Hematopoietic multipotent progenitor cell treated with erythropoietin and hydrocortisone succinate and interleukin-3 and kit ligand, for 15 days (in vitro differentiated cells): ENCODE results near the gene GCSAML.

Experiments
- DNase-seq: peaks from one replicate; pipeline ENCODE4 v3.0.0-alpha.2; 2015; ENCODE audit warnings: low spot score

GCSAML gene

GRCh38 chr1:247574664-247575063 is 25.7 kb downstream of the GCSAML start:
- no peak for DNase-seq

- peak; percentile 33 for DNase-seq
Observed at GRCh38 chr1:247576514-247576913, 27.6 kb downstream of the GCSAML start.

GRCh38 chr1:247578946-247579460 is 30.1 kb downstream of the GCSAML start:
- DNase-seq, result no peak

GRCh38 chr1:247588060-247588459 is 39.1 kb downstream of the GCSAML start, which contains the start of gene OR2G2:
Gene OR2G2 (plus strand): TSS chr1:247588360. CDS start chr1:247588360, 0 bp downstream.
- DNase-seq, result no peak

GRCh38 chr1:247605286-247605685 is 56.4 kb downstream of the GCSAML start, which contains the start of gene OR2G3:
Gene OR2G3 (plus strand): TSS chr1:247605586. CDS start chr1:247605586, 0 bp downstream.
- no peak for DNase-seq

- no peak for DNase-seq
Observed at GRCh38 chr1:247613405-247613804, 64.5 kb downstream of the GCSAML start.

- no peak for DNase-seq
Observed at GRCh38 chr1:247614625-247615024, 65.7 kb downstream of the GCSAML start.
